HG02763 (cell line): ENCODE data around the gene IGF2.

ENCODE experiments used
- ATAC-seq: cut with Tn5 transposase; IDR thresholded peaks from one replicate; pipeline ENCODE4 v1.9.1; 2021; ENCODE audit warnings: mild to moderate bottlenecking, moderate library complexity; ENCODE audit not compliant: unreplicated experiment

The IGF2 gene

GRCh38 chr11:2154195-2154585, 15.0 kb upstream of the IGF2 start:
- no peak for ATAC-seq

GRCh38 chr11:2153581-2154194, 14.5 kb upstream of the IGF2 start:
- ATAC-seq: no peak

GRCh38 chr11:2151500-2152257, 12.5 kb upstream of the IGF2 start:
- no peak for ATAC-seq

- no peak for ATAC-seq
These were observed 11.0 kb upstream of the IGF2 start for GRCh38 chr11:2149864-2150847.

- ATAC-seq: no peak
These were observed 10.3 kb upstream of the IGF2 start for GRCh38 chr11:2149460-2149859.

GRCh38 chr11:2148595-2148994, 9.4 kb upstream of the IGF2 start:
- no peak for ATAC-seq

- no peak for ATAC-seq
These were observed 8.2 kb upstream of the IGF2 start for GRCh38 chr11:2147391-2147790.

GRCh38 chr11:2146051-2146450, 6.9 kb upstream of the IGF2 start:
- no peak for ATAC-seq

- ATAC-seq: no peak
These were observed 5.5 kb upstream of the IGF2 start for GRCh38 chr11:2144544-2145248.

GRCh38 chr11:2143799-2144543, 4.8 kb upstream of the IGF2 start:
- ATAC-seq: no peak

- ATAC-seq: no peak
These were observed 4.2 kb upstream of the IGF2 start for GRCh38 chr11:2143477-2143798.

GRCh38 chr11:2142762-2143202, 3.6 kb upstream of the IGF2 start:
- ATAC-seq: no peak

- ATAC-seq: no peak
These were observed 3.1 kb upstream of the IGF2 start for GRCh38 chr11:2142300-2142759.

GRCh38 chr11:2140411-2141400, 1.5 kb upstream of the IGF2 start:
- ATAC-seq: no peak

GRCh38 chr11:2139621-2140337, 590 bp upstream of the IGF2 start:
- ATAC-seq: no peak

- ATAC-seq: no peak
These were observed 612 bp downstream of the IGF2 start for GRCh38 chr11:2138431-2139122.

GRCh38 chr11:2138068-2138430, 1.1 kb downstream of the IGF2 start:
- ATAC-seq: no peak
